ENCODE measurements around the gene KAT6B.
A peak's percentile ranks its signal among the peaks of the same experiment; 100 is the strongest.

The KAT6B gene

DNA sequence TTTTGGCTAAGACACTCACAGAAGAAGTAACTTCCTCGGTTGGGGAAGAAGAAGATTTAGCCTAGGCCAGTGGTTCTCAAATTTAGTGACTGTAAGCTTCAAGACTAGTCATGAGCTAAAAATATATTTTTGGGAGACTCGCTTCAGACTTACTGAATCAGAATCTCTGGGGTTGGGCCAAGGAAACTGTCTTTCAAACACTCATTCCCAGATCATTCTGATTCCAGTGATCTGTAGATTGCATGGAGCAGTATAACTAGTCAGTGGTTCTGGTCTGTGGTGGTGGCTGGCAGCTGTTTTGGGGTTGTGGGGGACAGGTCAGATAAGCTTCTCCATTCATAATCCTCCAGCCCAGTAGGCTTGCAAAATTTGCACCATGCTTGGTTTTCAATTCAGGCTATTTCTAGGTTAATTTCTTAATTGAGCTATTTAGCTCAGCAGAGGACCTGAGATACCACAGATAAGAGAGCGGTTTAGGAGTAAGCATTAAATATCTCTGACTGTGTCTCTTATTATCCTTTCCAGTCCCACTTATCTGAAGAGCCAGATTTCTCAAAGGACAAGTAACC is 3.8 kb upstream of the KAT6B start:
- H3K27ac ChIP-seq (ENCODE audit: insufficient read depth, low read length, poor library complexity, severe bottlenecking): no peak overlapping the region
- DNase-seq: no peak

DNA sequence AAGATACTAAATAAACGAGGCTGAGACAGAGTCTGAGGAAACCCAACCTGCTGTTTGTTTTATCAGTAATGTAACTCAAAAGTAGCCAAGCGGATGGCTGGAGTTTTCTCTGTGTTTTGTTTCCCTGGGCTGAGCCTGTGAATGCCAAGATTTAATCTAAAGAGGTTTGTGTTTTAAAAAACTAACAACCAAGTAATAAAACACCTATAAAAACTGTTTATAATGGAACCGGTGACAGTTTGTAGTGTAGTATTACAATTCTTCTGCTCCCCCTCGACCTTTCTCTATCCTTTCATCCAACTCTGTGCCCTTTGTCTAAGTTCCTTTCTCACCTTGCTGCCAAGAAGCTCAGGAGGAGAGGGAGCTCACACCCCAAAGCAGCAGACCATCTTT is 2.6 kb upstream of the KAT6B start:
- Histone ChIP-seq H3K36me3 (ENCODE audit: control insufficient read depth, insufficient read depth, low read length) (no peaks in the 10 kb centered on the region), H3K27me3 (replicated peaks; ENCODE audit: control insufficient read depth, insufficient read depth, low read length, poor library complexity, severe bottlenecking) (no peaks in the 10 kb centered on the region), H3K4me3 (ENCODE audit: insufficient read depth, low read depth, low read length, poor library complexity, severe bottlenecking) (peak overlapping the region; percentile 89), H3K9me3 (ENCODE audit: control insufficient read depth, low read length) (no peaks in the 10 kb centered on the region), H3K27ac (ENCODE audit: insufficient read depth, low read length, poor library complexity, severe bottlenecking) (peak overlapping the region; percentile 75), H3K4me1 (ENCODE audit: control insufficient read depth, insufficient read depth, low read length, poor library complexity, severe bottlenecking) (peaks cover 36% of the 10 kb centered on the region)
- no peak for DNase-seq

More for the DNA sequence above, 3.8 kb upstream of the KAT6B start:
- Histone ChIP-seq H3K36me3 (ENCODE audit: control insufficient read depth, insufficient read depth, low read length) (no peaks in the 10 kb centered on the region), H3K4me1 (ENCODE audit: control insufficient read depth, insufficient read depth, low read length, poor library complexity, severe bottlenecking) (peaks cover 36% of the 10 kb centered on the region), H3K9me3 (ENCODE audit: control insufficient read depth, low read length) (no peaks in the 10 kb centered on the region), H3K4me3 (ENCODE audit: insufficient read depth, low read depth, low read length, poor library complexity, severe bottlenecking) (no peak overlapping the region), H3K27me3 (replicated peaks; ENCODE audit: control insufficient read depth, insufficient read depth, low read length, poor library complexity, severe bottlenecking) (no peaks in the 10 kb centered on the region)

DNA sequence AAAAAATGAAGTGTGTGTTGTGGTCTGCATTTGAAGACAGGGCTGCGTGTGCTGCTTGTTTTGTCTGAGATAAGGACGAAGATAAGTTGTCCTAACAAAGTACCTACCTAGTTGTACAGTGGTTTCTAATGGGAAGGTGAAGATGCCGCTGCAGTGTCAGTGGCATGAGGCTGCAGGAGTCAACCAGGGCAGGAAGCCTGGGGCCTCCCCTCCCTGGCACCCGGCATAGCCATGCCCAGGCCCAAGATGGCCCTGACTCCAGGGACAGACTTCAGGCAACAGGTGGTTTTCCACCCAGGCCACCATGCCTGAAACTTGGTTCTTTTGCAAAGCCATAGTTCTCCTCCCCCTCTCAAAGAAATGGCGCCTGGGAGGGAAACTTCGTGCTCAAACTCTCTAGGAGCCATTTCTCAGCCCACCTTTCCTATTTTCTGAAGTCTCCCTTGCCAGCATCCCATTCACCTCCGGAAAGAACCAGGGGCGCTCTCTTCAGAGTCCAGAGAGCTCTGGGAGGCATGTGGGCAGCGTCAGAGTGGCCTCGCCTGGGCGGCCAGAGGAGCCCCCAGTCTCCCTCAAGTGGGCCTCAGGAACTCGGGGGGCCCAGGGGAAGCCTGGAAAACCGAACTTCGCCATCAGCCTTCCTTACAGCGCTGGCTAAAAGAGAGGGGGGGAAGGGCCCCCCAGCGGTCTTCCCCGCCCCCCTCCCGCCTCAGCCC is 2.1 kb upstream of the KAT6B start:
- Histone ChIP-seq H3K4me3 (ENCODE audit: insufficient read depth, low read depth, low read length, poor library complexity, severe bottlenecking) (peak overlapping the region; percentile 89), H3K4me1 (ENCODE audit: control insufficient read depth, insufficient read depth, low read length, poor library complexity, severe bottlenecking) (peaks cover 36% of the 10 kb centered on the region), H3K27me3 (replicated peaks; ENCODE audit: control insufficient read depth, insufficient read depth, low read length, poor library complexity, severe bottlenecking) (no peaks in the 10 kb centered on the region), H3K9me3 (ENCODE audit: control insufficient read depth, low read length) (no peaks in the 10 kb centered on the region), H3K27ac (ENCODE audit: insufficient read depth, low read length, poor library complexity, severe bottlenecking) (peak overlapping the region; percentile 75), H3K36me3 (ENCODE audit: control insufficient read depth, insufficient read depth, low read length) (no peaks in the 10 kb centered on the region)
- DNase-seq: peak in 1 of 3 donors; percentile 10

DNA sequence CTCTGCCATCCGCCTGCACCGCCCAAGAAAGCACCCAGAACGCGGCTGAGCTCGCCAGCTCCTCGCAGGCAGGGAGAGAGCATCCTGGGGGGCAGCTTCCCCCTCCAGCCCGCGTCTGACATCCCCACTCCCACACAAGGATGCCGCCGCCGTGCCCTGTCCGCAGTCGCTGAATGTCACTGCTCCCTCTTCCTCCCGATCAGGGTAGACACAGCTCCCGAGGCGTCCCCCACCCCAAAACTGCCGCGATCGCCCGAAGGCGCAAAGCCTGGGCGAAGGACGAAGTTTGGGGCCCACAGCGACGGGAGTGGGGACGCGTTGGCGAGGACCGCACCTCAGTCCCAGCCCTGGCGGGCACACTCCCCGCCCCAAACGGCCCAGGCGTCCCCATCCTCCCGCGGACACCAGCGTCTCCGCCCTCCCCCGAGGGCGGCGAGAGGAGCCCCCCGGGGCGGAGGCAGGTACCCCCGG is 1.5 kb upstream of the KAT6B start:
- no peaks in the 10 kb centered on the region for H3K9me3 ChIP-seq (ENCODE audit: control insufficient read depth, low read length)
- peak overlapping the region; percentile 89 for H3K4me3 ChIP-seq (ENCODE audit: insufficient read depth, low read depth, low read length, poor library complexity, severe bottlenecking)
- H3K27me3 ChIP-seq (replicated peaks; ENCODE audit: control insufficient read depth, insufficient read depth, low read length, poor library complexity, severe bottlenecking): no peaks in the 10 kb centered on the region
- peak overlapping the region; percentile 75 for H3K27ac ChIP-seq (ENCODE audit: insufficient read depth, low read length, poor library complexity, severe bottlenecking)
- DNase-seq: peak in 1 of 3 donors; percentile 34
- peaks cover 36% of the 10 kb centered on the region for H3K4me1 ChIP-seq (ENCODE audit: control insufficient read depth, insufficient read depth, low read length, poor library complexity, severe bottlenecking)
- no peaks in the 10 kb centered on the region for H3K36me3 ChIP-seq (ENCODE audit: control insufficient read depth, insufficient read depth, low read length)

DNA sequence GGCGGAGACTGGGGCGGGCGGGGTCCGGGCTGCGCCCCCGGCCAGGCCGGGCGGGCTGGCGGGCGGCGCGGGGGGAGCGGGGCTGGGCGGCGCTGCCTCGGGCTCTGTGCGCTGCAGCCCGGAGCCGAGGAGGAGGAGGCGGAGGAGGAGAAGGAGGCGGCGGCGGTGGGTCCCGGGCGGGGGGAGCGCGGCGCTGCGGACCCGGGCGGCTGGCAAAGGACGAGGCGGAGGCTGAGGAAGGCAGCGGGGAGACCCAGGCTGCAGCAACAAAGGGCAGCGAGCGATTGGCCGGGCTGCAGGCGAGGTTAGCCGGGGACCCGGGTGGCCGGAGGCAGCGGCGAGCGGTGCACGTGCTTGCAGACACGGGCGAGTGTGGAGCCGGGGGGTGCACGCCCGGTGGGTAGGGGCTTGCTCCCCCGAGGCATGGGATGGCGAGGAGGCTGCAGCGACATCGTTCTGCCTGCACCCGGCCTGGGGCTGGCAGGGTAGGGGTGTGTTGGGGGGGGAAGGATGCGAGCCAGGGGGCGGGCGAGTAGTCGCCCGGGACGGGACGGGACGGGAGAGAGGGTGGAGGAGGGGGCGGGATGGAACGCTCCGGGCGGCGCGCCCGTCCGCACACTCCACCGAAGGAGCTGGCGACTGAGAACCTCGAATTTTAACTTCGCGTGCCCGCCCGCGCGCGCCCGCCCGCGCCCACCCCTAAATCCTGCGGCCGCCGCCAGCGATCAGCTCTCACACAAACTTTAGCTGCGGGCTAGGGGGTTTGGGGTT is 844 bp upstream of the KAT6B start:
- Histone ChIP-seq H3K4me3 (ENCODE audit: insufficient read depth, low read depth, low read length, poor library complexity, severe bottlenecking) (peak overlapping the region; percentile 89), H3K27ac (ENCODE audit: insufficient read depth, low read length, poor library complexity, severe bottlenecking) (peak overlapping the region; percentile 75), H3K27me3 (replicated peaks; ENCODE audit: control insufficient read depth, insufficient read depth, low read length, poor library complexity, severe bottlenecking) (no peaks in the 10 kb centered on the region), H3K36me3 (ENCODE audit: control insufficient read depth, insufficient read depth, low read length) (no peaks in the 10 kb centered on the region), H3K9me3 (ENCODE audit: control insufficient read depth, low read length) (no peaks in the 10 kb centered on the region), H3K4me1 (ENCODE audit: control insufficient read depth, insufficient read depth, low read length, poor library complexity, severe bottlenecking) (peaks cover 36% of the 10 kb centered on the region)
- peak in 2 of 3 donors; percentile 42 to 53 for DNase-seq

DNA sequence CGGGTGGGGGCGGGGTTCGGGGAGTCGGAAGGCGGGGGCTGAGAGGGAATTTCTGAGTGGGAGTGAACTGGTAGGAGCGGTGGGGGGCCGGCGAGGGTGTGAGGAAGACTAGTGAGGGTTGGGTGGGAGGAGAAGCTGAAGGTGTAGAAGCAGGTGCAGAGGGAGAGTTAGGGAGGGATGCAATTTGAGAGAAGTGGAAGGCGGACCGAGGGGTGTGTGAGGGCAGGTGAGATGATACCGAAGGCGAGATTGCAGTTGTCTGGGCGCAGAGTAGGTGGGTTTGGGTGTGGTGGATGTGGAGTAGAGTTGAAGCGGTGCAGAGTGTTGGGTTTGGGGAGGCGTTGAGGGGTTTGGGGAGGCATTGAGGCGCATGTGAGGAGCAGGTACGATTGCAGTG is 643 bp downstream of the KAT6B start:
- H3K27me3 ChIP-seq (replicated peaks; ENCODE audit: control insufficient read depth, insufficient read depth, low read length, poor library complexity, severe bottlenecking): no peaks in the 10 kb centered on the region
- H3K36me3 ChIP-seq (ENCODE audit: control insufficient read depth, insufficient read depth, low read length): no peaks in the 10 kb centered on the region
- H3K4me3 ChIP-seq (ENCODE audit: insufficient read depth, low read depth, low read length, poor library complexity, severe bottlenecking): peak overlapping the region; percentile 57
- DNase-seq: no peak
- no peaks in the 10 kb centered on the region for H3K9me3 ChIP-seq (ENCODE audit: control insufficient read depth, low read length)
- peak overlapping the region; percentile 55 for H3K27ac ChIP-seq (ENCODE audit: insufficient read depth, low read length, poor library complexity, severe bottlenecking)
- peaks cover 34% of the 10 kb centered on the region for H3K4me1 ChIP-seq (ENCODE audit: control insufficient read depth, insufficient read depth, low read length, poor library complexity, severe bottlenecking)

DNA sequence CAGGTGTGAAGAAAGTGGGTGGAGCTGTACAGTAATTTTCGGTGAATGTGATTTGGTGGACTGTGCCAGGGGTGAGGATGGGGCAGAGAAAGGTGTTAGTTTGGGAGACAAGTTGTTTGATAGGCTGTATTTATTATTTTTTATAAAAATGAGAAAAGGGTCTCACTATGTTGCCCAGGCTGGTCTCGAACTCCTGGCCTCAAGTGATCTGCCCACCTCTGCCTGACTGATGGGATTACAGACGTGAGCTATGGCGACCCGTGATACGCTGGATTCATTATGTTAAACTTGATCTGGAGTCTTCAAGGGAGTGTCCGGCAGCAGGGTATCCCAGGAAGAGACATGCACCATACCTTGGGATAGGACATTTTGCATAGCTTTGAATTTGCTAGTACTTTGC is 1.3 kb downstream of the KAT6B start:
- Histone ChIP-seq H3K4me1 (ENCODE audit: control insufficient read depth, insufficient read depth, low read length, poor library complexity, severe bottlenecking) (peaks cover 27% of the 10 kb centered on the region), H3K27ac (ENCODE audit: insufficient read depth, low read length, poor library complexity, severe bottlenecking) (no peak overlapping the region), H3K36me3 (ENCODE audit: control insufficient read depth, insufficient read depth, low read length) (no peaks in the 10 kb centered on the region), H3K9me3 (ENCODE audit: control insufficient read depth, low read length) (no peaks in the 10 kb centered on the region), H3K27me3 (replicated peaks; ENCODE audit: control insufficient read depth, insufficient read depth, low read length, poor library complexity, severe bottlenecking) (no peaks in the 10 kb centered on the region), H3K4me3 (ENCODE audit: insufficient read depth, low read depth, low read length, poor library complexity, severe bottlenecking) (peak overlapping the region; percentile 57)
- no peak for DNase-seq

DNA sequence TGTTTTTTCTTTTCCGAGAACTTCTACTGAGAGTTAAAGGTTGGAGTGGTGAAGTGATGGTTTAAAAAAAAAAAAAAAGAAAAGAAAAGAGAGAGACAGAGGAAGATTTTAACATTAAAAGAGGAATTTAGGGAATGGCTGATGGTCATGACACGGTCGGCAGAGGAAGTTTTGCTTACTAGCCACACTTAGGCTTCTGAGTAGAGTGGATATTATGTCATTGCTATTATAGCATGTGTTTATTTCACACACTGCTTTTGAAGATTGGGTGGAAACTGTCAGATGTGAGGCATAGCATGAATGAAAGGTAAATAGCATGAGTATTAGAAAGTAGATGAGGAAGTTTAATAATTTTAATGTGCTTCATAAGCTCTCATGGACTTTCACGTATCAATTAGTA is 2.5 kb downstream of the KAT6B start:
- Histone ChIP-seq H3K9me3 (ENCODE audit: control insufficient read depth, low read length) (no peaks in the 10 kb centered on the region), H3K4me3 (ENCODE audit: insufficient read depth, low read depth, low read length, poor library complexity, severe bottlenecking) (no peak overlapping the region), H3K36me3 (ENCODE audit: control insufficient read depth, insufficient read depth, low read length) (no peaks in the 10 kb centered on the region), H3K4me1 (ENCODE audit: control insufficient read depth, insufficient read depth, low read length, poor library complexity, severe bottlenecking) (peaks cover 15% of the 10 kb centered on the region), H3K27me3 (replicated peaks; ENCODE audit: control insufficient read depth, insufficient read depth, low read length, poor library complexity, severe bottlenecking) (no peaks in the 10 kb centered on the region), H3K27ac (ENCODE audit: insufficient read depth, low read length, poor library complexity, severe bottlenecking) (no peak overlapping the region)
- no peak for DNase-seq

DNA sequence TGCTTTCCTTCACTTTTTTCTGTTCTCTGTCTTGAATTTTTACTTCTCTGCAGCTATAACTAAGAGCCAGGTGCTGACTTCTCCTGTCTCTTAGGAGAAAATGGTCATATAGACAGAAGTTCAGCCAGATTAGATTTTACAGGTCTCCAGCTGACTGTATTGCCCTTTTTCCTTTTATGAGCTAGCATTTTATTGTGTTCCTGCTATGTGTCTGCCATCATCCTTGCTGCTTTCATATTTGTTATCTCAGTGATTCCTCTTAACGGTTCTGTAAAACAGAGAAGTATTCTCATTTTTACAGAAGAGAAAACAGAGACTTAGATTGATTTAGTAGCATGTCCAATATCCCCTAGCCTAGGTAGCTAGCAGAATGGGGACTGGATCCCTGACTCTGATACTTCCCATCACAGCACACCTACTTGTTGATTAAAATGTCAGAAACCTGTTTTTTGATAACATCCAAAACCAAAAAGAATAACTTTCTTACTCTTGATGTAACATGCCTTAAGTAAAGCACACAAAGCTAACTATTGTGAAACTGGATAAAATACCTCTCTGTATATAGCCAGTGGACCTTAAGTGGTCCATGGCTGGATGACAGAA is 5.2 kb downstream of the KAT6B start:
- DNase-seq: no peak
- no peak overlapping the region for H3K4me3 ChIP-seq (ENCODE audit: insufficient read depth, low read depth, low read length, poor library complexity, severe bottlenecking)
- peaks cover 5% of the 10 kb centered on the region for H3K4me1 ChIP-seq (ENCODE audit: control insufficient read depth, insufficient read depth, low read length, poor library complexity, severe bottlenecking)
- H3K9me3 ChIP-seq (ENCODE audit: control insufficient read depth, low read length): no peaks in the 10 kb centered on the region
- H3K36me3 ChIP-seq (ENCODE audit: control insufficient read depth, insufficient read depth, low read length): no peaks in the 10 kb centered on the region
- no peak overlapping the region for H3K27ac ChIP-seq (ENCODE audit: insufficient read depth, low read length, poor library complexity, severe bottlenecking)
- no peaks in the 10 kb centered on the region for H3K27me3 ChIP-seq (replicated peaks; ENCODE audit: control insufficient read depth, insufficient read depth, low read length, poor library complexity, severe bottlenecking)

Data from effector memory CD4-positive, alpha-beta T cell (primary cell).